Stomach (tissue), 9 donors: ENCODE measurements around the gene GJB3. TPM values are rescaled to one million over a fixed set of nuclear protein-coding genes. Genes with fewer than 3 reads are reported as not detected.

Experiments used
- DNase-seq, 2 donors: peaks; one replicate each; pipeline versions ENCODE4 v3.0.0 to v3.0.0-alpha.2; 2013 to 2019
- H3K27ac ChIP-seq, 5 donors: fragments of 200-600 bp in 4 of 5; sonication (generic) in 4 of 5; one replicate each; pipeline ENCODE4 v1.5.1; 2013 to 2019; ENCODE audit warnings: mild to moderate bottlenecking in 1 of 5, moderate library complexity in 1 of 5
- H3K27me3 ChIP-seq, 3 donors: fragments of 200-600 bp; sonication (generic); one replicate each; pipeline ENCODE4 v1.5.1; 2017 to 2019; ENCODE audit warnings: mixed run types in 1 of 3
- H3K36me3 ChIP-seq, 4 donors: fragments of 200-600 bp; sonication (generic); 1 replicate in 3 of 4; 2 replicates in 1 of 4; pipeline ENCODE4 v1.5.1; 2016 to 2019
- H3K4me1 ChIP-seq, 4 donors: fragments of 200-600 bp; sonication (generic); one replicate each; pipeline ENCODE4 v1.5.1; 2016 to 2019
- H3K4me3 ChIP-seq, 4 donors: fragments of 200-600 bp; sonication (generic) in 3 of 4; one replicate each; pipeline ENCODE4 v1.5.1; 2016 to 2019; ENCODE audit warnings: mild to moderate bottlenecking in 1 of 4
- H3K9me3 ChIP-seq, 4 donors: fragments of 200-600 bp; sonication (generic); one replicate each; pipeline ENCODE4 v1.5.1; 2016 to 2019
- EP300 ChIP-seq: sonication (generic); formaldehyde crosslinking; IDR thresholded peaks from one replicate; pipeline ENCODE4 v1.6.1; 2017; ENCODE audit warnings: antibody characterized with exemption
- POLR2A ChIP-seq, 4 donors: fragments of 450-650 bp; IDR thresholded peaks; one replicate each; pipeline ENCODE4 v1.6.1; 2016; ENCODE audit warnings: antibody characterized with exemption in 4 of 4, control low read depth in 2 of 4, mild to moderate bottlenecking in 1 of 4, moderate library complexity in 1 of 4
- POLR2AphosphoS5 ChIP-seq, 3 donors: sonication (generic); formaldehyde crosslinking; IDR thresholded peaks; one replicate each; pipeline ENCODE4 v1.6.1; 2016; ENCODE audit warnings: antibody characterized with exemption in 3 of 3
- WGBS, 5 donors: extraction: QIAGEN DNeasy Blood & Tissue Kit in 3 of 5; methylation state at CpG; one replicate each; pipeline versions ENCODE4 v1.1.5 to v1.1.7; 2013 to 2018; 5-methylcytosine and 5-hydroxymethylcytosine counted together
- intact Hi-C: fragments of 100-400 bp; cut with DNase I; formaldehyde crosslinking; loops from one replicate; pipeline ENCODE4 v1.15.1; 2023; ENCODE audit warnings: low total_unique reads
- polyA plus RNA-seq, 3 donors: library from polyadenylated mRNA; stranded (reverse); fragments of 200-250 nt; gene quantifications; one replicate each; pipeline ENCODE4 v1.2.3, GENCODE V29; 2013
- total RNA-seq, 5 donors: library from RNA; depleted of rRNA; stranded (reverse); fragments of >200 nt; gene quantifications; one replicate each; pipeline versions ENCODE4 v1.1.0 to v1.2.3, GENCODE V29; 2014 to 2016
- TF ChIP-seq, protein P1 (sequence below), 7 experiments: fragments of 450-650 bp in 4 of 7; fragments of 200-600 bp in 3 of 7; sonication (generic) in 3 of 7; IDR thresholded peaks; one replicate each; pipeline ENCODE4 v1.5.1; 2016 to 2019; ENCODE audit warnings: antibody characterized with exemption in 7 of 7, control low read depth in 2 of 7, mild to moderate bottlenecking in 1 of 7
- donor health status: healthy with polysubstance abuse.
- donor health status: Bipolar disorder and iron deficiency.
- donor health status: healthy.

GJB3 gene
- total and polyA plus RNA-seq, 8 donors: 0.58 to 32.3 (median 1.8) TPM; not detected in 1

DNA sequence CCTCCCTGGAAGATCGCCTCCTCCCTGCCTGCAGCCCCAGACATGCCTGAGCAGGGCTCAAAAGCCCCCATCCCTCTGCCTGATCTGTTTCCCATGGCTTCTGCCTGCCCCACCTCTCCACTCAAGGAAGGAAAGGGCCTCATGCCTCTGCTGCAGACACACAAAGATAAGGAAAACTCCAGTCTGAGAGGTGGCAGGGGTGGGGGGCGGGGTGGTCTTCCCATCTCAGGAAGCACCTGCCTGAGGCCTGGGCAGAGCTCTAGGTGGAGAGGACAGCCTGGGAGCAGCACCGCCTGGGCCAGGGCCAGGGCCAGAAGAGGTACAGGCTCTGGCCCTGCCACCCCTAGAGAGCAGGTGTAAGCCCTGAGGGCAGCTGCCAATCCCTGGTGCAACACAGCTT, 4.1 kb upstream of the GJB3 start:
- Histone ChIP-seq H3K27ac (no peak overlapping the region), H3K4me3 (no peak overlapping the region), H3K9me3 (no peaks in the 10 kb centered on the region), H3K36me3 (no peaks in the 10 kb centered on the region), H3K4me1 (peaks cover 10 to 16% (median 13%) of the 10 kb centered on the region in 4 donors), H3K27me3 (peaks cover 6 to 66% (median 16%) of the 10 kb centered on the region in 3 donors)
- no peak for DNase-seq
- intact Hi-C loops: no loop called here
- WGBS, 5 donors: 33 to 73% (median 59%) methylated on average over 2 to 3 of the region's 3 CpGs
- TF ChIP-seq, protein P1, sequence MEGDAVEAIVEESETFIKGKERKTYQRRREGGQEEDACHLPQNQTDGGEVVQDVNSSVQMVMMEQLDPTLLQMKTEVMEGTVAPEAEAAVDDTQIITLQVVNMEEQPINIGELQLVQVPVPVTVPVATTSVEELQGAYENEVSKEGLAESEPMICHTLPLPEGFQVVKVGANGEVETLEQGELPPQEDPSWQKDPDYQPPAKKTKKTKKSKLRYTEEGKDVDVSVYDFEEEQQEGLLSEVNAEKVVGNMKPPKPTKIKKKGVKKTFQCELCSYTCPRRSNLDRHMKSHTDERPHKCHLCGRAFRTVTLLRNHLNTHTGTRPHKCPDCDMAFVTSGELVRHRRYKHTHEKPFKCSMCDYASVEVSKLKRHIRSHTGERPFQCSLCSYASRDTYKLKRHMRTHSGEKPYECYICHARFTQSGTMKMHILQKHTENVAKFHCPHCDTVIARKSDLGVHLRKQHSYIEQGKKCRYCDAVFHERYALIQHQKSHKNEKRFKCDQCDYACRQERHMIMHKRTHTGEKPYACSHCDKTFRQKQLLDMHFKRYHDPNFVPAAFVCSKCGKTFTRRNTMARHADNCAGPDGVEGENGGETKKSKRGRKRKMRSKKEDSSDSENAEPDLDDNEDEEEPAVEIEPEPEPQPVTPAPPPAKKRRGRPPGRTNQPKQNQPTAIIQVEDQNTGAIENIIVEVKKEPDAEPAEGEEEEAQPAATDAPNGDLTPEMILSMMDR (IDR thresholded peaks at IDR 0.05): no peak
- TF ChIP-seq POLR2AphosphoS5 (IDR thresholded peaks at IDR 0.05) (no peak), POLR2A (IDR thresholded peaks at IDR 0.05) (no peak), EP300 (no peak)

DNA sequence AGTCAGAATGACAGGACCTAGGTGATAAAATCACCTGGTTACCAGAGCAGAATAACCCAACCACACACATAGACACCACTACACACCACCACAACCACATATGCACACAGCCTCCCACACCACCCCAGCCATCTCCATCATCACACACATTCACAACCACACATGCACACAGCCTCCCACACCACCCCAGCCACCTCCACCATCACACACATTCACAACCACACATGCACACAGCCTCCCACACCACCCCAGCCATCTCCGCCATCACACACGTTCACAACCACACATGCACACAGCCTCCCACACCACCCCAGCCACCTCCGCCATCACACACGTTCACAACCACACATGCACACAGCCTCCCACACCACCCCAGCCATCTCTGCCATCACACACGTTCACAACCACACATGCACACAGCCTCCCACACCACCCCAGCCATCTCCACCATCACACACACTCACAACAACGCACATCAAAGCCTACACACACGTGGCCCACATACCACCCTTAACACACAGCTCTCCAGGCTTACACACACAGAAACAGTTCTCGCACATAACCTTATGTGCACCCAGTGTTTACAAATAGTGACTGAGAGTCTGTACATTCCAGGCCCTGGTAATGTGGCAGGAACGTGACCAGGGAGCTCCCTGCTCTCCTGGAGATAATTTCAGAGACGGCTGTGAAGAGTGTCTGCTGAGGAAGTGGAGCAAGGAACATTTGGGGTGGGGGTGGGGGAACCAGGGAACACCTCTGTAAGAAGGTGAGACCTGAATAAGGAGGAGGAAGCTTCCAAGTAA, 3.3 kb upstream of the GJB3 start:
- no peaks in the 10 kb centered on the region for H3K36me3 ChIP-seq
- no peaks in the 10 kb centered on the region for H3K9me3 ChIP-seq
- H3K27ac ChIP-seq: no peak overlapping the region
- 37 to 57% (median 48%) methylated on average over 10 of the region's 10 CpGs for WGBS, 5 donors
- TF ChIP-seq EP300 (no peak), POLR2A (IDR thresholded peaks at IDR 0.05) (no peak), POLR2AphosphoS5 (IDR thresholded peaks at IDR 0.05) (no peak)
- TF ChIP-seq, protein P1 (IDR thresholded peaks at IDR 0.05): no peak
- no peak overlapping the region for H3K4me3 ChIP-seq
- no peak for DNase-seq
- peaks cover 6 to 74% (median 24%) of the 10 kb centered on the region in 3 donors for H3K27me3 ChIP-seq
- intact Hi-C loops: no loop called here
- peaks cover 14 to 24% (median 20%) of the 10 kb centered on the region in 4 donors for H3K4me1 ChIP-seq

DNA sequence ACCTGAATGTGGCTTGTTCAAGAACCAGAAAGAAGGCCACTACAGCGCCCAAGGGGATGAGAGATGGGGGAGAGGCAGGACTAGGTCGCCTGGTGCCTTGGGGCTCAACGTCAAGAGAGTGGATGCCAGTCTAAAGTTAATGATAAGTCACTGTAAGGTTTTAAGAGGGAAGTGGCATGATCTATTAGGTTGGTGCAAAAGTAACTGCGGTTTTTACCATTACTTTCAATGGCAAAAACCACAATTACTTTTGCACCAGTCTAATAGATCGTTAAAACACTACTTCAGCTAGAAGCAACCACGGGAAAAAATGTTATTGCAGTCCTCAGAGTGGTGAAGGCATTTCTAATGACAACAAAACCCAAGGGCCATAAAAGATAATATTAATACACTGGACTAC, 2.6 kb upstream of the GJB3 start:
- H3K4me1 ChIP-seq: peaks cover 14 to 26% (median 23%) of the 10 kb centered on the region in 4 donors
- 80 to 90% (median 84%) methylated on average over 6 of the region's 6 CpGs for WGBS, 5 donors
- no peaks in the 10 kb centered on the region for H3K36me3 ChIP-seq
- TF ChIP-seq EP300 (no peak), POLR2A (IDR thresholded peaks at IDR 0.05) (no peak), POLR2AphosphoS5 (IDR thresholded peaks at IDR 0.05) (no peak)
- TF ChIP-seq, protein P1 (IDR thresholded peaks at IDR 0.05): no peak
- H3K4me3 ChIP-seq: no peak overlapping the region
- peaks cover 6 to 80% (median 24%) of the 10 kb centered on the region in 3 donors for H3K27me3 ChIP-seq
- no peak overlapping the region for H3K27ac ChIP-seq
- H3K9me3 ChIP-seq: no peaks in the 10 kb centered on the region
- intact Hi-C loops: no loop called here
- DNase-seq: no peak

DNA sequence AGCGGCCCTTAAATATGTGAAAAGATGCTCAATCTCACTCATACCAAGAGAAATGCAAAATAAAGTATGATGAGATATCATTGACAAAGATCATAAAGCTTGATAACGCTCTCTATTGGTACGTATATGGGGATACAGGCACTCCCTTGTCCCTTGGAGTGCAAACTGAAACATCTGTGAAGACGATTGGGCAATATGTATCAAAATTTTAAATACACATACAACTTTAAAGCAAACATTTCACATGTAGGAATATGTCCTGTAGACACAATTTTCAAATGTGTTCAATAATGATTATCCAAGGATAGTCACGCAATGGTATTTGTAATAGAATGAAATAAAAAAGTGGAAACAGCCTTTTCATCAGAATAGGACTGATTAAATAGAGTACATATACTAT, 2.0 kb upstream of the GJB3 start:
- WGBS, 5 donors: 63 to 93% (median 86%) methylated on average over 5 of the region's 5 CpGs
- no peak overlapping the region for H3K27ac ChIP-seq
- intact Hi-C loops: no loop called here
- no peak for DNase-seq
- H3K4me1 ChIP-seq: peaks cover 14 to 31% (median 23%) of the 10 kb centered on the region in 4 donors
- peaks cover 6 to 84% (median 24%) of the 10 kb centered on the region in 3 donors for H3K27me3 ChIP-seq
- TF ChIP-seq, protein P1 (IDR thresholded peaks at IDR 0.05): no peak
- TF ChIP-seq POLR2AphosphoS5 (IDR thresholded peaks at IDR 0.05): no peak
- H3K4me3 ChIP-seq: no peak overlapping the region
- H3K9me3 ChIP-seq: no peaks in the 10 kb centered on the region
- no peaks in the 10 kb centered on the region for H3K36me3 ChIP-seq
